ENCODE results near the gene CDC42BPA.

DNA sequence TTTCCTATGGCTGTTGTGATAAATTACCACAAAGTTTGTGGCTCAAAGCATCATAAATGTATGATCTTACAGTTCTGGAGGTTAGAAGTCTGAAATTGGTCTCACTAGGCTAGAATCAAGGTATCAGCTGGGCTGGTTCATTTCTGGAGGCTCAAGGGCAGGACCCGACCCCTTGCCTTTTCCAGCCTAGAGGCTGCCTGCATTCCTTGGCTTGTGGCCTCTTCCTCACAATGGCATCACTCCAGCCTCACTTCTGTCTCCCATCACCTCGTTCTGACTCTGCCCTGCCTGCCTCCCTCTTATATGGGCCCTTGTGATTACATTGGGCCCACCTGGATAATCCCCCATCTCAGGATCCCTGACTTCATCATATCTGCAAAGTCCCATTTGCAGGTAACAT, 370.2 kb downstream of the CDC42BPA start:
- TF ChIP-seq, protein P1, sequence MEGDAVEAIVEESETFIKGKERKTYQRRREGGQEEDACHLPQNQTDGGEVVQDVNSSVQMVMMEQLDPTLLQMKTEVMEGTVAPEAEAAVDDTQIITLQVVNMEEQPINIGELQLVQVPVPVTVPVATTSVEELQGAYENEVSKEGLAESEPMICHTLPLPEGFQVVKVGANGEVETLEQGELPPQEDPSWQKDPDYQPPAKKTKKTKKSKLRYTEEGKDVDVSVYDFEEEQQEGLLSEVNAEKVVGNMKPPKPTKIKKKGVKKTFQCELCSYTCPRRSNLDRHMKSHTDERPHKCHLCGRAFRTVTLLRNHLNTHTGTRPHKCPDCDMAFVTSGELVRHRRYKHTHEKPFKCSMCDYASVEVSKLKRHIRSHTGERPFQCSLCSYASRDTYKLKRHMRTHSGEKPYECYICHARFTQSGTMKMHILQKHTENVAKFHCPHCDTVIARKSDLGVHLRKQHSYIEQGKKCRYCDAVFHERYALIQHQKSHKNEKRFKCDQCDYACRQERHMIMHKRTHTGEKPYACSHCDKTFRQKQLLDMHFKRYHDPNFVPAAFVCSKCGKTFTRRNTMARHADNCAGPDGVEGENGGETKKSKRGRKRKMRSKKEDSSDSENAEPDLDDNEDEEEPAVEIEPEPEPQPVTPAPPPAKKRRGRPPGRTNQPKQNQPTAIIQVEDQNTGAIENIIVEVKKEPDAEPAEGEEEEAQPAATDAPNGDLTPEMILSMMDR (IDR thresholded peaks at IDR 0.05), result no peak
- TF ChIP-seq POLR2A (IDR thresholded peaks at IDR 0.05), result no peak
